HFF-Myc (cell line): ENCODE data around the gene ULK4.
"Not testable (repeated sequence)": the region's sequence is repeated elsewhere in the genome, so short reads cannot be mapped to it uniquely, and the experiment has no call there.

ENCODE experiments used
- DNase-seq: peaks from one replicate; pipeline ENCODE4 v3.0.0-alpha.2; 2011; ENCODE audit warnings: low read depth; ENCODE audit errors: extremely low read depth
- H3K4me3 ChIP-seq: replicated peaks from 2 replicates; pipeline ENCODE4 v1.5.1; 2011; ENCODE audit warnings: low read depth, mild to moderate bottlenecking, control low read depth, low read length
- TF ChIP-seq, protein P1 (sequence below): IDR thresholded peaks from 2 replicates; pipeline ENCODE4 v1.5.1; 2012; ENCODE audit warnings: mild to moderate bottlenecking, low read depth, low read length, control low read depth; ENCODE audit errors: missing control alignments

The ULK4 gene

DNA sequence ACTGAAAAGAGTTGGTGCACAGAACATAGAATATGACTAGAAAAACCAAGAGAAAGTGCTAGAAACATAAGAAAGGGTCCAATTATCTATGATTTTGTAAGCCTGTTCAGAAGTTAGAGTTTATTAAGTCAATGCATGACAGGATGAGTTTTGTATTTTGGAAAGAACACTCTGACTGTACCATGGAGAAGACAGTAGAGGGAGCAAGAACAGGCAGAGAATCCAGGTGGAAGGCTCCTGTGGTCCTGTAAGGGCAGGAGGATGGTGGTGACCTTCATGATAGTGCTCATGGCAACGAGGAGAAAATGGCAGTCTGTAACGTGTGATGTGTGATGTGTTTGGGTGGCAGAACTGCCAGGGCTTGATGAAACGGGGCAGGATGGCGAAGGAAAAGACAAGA is 513.5 kb downstream of the ULK4 start:
- TF ChIP-seq, protein P1, sequence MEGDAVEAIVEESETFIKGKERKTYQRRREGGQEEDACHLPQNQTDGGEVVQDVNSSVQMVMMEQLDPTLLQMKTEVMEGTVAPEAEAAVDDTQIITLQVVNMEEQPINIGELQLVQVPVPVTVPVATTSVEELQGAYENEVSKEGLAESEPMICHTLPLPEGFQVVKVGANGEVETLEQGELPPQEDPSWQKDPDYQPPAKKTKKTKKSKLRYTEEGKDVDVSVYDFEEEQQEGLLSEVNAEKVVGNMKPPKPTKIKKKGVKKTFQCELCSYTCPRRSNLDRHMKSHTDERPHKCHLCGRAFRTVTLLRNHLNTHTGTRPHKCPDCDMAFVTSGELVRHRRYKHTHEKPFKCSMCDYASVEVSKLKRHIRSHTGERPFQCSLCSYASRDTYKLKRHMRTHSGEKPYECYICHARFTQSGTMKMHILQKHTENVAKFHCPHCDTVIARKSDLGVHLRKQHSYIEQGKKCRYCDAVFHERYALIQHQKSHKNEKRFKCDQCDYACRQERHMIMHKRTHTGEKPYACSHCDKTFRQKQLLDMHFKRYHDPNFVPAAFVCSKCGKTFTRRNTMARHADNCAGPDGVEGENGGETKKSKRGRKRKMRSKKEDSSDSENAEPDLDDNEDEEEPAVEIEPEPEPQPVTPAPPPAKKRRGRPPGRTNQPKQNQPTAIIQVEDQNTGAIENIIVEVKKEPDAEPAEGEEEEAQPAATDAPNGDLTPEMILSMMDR: no peak
- H3K4me3 ChIP-seq: no peak overlapping the region
- DNase-seq: no peak

DNA sequence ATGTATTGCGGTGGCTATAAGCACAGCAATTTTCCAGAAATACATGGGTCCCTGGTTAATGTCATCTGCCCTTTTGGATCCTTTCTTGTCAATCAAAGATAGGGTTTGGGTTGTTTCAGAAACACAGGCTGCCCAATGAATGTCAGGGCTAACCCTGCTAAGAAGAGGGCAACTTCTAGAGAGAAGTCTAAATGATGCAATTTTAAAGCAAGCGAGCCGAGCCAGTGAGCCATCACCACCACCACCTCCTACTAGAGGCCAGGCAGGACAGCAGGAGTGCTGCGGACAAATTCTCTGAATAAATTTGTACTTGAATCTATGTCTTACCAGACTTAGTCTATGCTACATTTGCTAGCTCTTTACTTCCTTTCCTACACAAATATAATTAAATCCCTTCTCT is 514.2 kb downstream of the ULK4 start:
- DNase-seq: no peak
- TF ChIP-seq, protein P1: no peak
- no peak overlapping the region for H3K4me3 ChIP-seq

DNA sequence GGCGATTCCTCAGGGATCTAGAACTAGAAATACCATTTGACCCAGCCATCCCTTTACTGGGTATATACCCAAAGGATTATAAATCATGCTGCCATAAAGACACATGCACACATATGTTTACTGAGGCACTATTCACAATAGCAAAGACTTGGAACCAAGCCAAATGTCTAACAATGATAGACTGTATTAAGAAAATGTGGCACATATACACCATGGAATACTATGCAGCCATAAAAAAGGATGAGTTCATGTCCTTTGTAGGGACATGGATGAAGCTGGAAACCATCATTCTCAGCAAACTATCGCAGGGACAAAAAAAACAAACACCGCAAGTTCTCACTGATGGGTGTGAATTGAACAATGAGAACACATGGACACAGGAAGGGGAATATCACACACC is 515.6 kb downstream of the ULK4 start:
- not testable (repeated sequence) for H3K4me3 ChIP-seq, DNase-seq

DNA sequence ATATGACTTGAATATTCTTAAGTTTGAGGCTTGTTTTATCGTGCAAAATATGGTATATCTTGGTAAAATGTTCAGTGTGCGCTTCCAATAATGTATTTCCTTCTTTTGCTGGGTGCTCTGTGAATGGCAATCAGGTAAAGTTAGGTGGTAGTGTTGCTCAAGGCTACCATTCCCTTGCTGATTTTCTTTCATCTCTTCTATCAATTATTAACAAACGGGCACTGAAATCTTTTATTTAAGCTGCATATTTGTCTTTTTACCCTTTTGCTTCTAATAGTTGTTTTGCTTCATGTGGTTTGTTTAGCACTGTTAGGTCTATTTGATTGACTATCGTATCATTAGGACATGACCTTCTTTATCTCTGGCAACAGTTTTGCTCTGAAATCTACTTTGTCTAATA is 520.3 kb downstream of the ULK4 start:
- no peak overlapping the region for H3K4me3 ChIP-seq
- no peak for DNase-seq
- TF ChIP-seq, protein P1: no peak

DNA sequence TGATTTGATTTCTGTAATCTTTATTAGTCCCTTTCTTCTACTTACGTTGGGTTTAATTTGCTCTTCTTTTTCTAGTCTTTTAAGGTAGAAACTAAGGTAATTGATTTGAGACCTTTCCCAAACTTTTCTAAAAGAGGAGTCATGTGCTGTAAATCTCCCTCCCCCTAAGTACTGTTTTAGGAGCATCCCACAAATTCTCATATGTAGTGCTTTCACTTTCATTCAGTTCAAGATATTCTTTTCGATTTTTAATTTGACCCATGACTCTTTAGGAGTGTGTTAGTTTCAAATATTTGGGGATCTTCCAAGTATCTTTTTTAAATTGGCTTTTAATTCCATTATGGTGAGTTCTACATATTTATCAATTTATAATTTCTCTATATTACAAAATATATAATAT is 520.8 kb downstream of the ULK4 start:
- H3K4me3 ChIP-seq: no peak overlapping the region
- TF ChIP-seq, protein P1: no peak
- DNase-seq: no peak

DNA sequence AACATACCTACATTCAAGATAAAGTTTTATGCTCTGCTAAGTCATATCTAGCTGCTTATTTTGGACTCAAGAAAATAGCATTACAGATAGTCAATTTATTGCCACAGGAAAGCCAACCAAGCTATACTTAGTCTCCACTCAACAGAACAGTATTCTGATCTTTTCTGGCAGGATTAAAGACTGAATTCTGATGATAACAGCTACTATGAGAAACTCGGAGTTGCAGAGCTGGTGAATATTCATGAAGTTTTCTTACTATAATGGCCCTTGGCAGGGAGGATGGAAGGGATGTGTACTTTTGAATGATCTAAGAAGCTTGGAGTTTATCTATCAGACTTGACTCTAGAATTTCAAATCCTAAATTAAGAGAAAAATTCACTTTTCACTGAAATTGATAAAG is 524.9 kb downstream of the ULK4 start:
- TF ChIP-seq, protein P1: no peak
- no peak overlapping the region for H3K4me3 ChIP-seq
- no peak for DNase-seq

DNA sequence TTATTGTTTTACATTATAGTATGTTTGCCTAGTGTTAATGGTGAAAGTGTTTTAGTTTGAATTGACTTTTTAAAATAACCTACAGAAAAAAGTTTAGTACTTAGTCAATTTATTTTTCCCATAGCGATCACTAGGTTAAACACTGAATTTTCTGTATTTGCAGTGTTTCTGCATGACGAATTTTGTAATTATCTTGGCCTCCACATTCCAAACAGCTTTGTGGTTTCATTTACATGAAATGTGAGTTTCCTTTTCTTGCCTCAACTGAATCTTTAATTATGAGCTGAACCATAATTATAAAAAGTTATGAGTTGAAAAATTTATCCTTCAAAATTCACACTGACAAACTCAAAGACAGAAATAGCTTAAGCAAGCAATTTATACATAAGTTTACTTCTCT is 527.1 kb downstream of the ULK4 start:
- H3K4me3 ChIP-seq: no peak overlapping the region
- no peak for DNase-seq
- TF ChIP-seq, protein P1: no peak
